ENCODE measurements around the gene GNAZ.
"Not testable (repeated sequence)": the region's sequence is repeated elsewhere in the genome, so short reads cannot be mapped to it uniquely, and the experiment has no call there.

DNA sequence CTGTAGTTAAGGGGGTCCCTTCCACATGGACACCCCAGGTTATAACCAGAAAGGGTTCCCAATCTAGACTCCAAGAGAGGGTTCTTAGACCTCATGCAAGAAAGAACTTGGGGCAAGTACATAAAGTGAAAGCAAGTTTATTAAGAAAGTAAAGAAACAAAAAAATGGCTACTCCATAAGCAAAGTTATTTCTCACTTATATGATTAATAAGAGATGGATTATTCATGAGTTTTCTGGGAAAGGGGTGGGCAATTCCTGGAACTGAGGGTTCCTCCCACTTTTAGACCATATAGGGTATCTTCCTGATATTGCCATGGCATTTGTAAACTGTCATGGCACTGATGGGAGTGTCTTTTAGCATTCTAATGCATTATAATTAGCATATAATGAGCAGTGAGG, 42.5 kb upstream of the GNAZ start:
- TF ChIP-seq, protein P1, sequence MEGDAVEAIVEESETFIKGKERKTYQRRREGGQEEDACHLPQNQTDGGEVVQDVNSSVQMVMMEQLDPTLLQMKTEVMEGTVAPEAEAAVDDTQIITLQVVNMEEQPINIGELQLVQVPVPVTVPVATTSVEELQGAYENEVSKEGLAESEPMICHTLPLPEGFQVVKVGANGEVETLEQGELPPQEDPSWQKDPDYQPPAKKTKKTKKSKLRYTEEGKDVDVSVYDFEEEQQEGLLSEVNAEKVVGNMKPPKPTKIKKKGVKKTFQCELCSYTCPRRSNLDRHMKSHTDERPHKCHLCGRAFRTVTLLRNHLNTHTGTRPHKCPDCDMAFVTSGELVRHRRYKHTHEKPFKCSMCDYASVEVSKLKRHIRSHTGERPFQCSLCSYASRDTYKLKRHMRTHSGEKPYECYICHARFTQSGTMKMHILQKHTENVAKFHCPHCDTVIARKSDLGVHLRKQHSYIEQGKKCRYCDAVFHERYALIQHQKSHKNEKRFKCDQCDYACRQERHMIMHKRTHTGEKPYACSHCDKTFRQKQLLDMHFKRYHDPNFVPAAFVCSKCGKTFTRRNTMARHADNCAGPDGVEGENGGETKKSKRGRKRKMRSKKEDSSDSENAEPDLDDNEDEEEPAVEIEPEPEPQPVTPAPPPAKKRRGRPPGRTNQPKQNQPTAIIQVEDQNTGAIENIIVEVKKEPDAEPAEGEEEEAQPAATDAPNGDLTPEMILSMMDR (IDR thresholded peaks at IDR 0.05), result not testable (repeated sequence)
- TF ChIP-seq ZFX (IDR thresholded peaks at IDR 0.05; ENCODE audit: borderline replicate concordance), result not testable (repeated sequence)
